H1 (cell line): Measurements from ENCODE around the gene SEPTIN2. TPM values are rescaled to one million over a fixed set of nuclear protein-coding genes. Genes with fewer than 3 reads are reported as not detected.

Experiments
- EZH2 ChIP-seq: fragments of 200-600 bp; sonication (generic); IDR thresholded peaks from 2 replicates; pipeline ENCODE4 v1.7.1; 2012; ENCODE audit warnings: low read depth, mild to moderate bottlenecking, moderate library complexity, low read length, inconsistent platforms; ENCODE audit not compliant: severe bottlenecking
- RAD21 ChIP-seq, 2 experiments: IDR thresholded peaks in 1 of 2; conservative IDR thresholded peaks in 1 of 2; 2 replicates each; pipeline ENCODE4 v1.6.1; 2011; ENCODE audit warnings: low read depth in 2 of 2, low read length in 2 of 2, improper control_type of control experiment in 1 of 2, inconsistent platforms in 1 of 2, mild to moderate bottlenecking in 1 of 2, moderate library complexity in 1 of 2
- SIRT6 ChIP-seq: IDR thresholded peaks from one replicate; pipeline ENCODE4 v1.7.1; 2012; ENCODE audit warnings: low read length, inconsistent platforms
- SP2 ChIP-seq: IDR thresholded peaks from 2 replicates; pipeline ENCODE4 v1.6.1; 2012; ENCODE audit warnings: mild to moderate bottlenecking, low read length, inconsistent platforms
- polyA plus RNA-seq, 7 experiments: library from polyadenylated mRNA; depleted of rRNA in 3 of 7; stranded (reverse) in 5 of 7; unstranded in 2 of 7; fragments of >200 nt in 5 of 7; fragments of 200-250 nt in 2 of 7; gene quantifications; 1 replicate in 5 of 7; 2 replicates in 1 of 7; 4 replicates in 1 of 7; pipeline versions ENCODE4 v1.2.1 to v1.2.3, GENCODE V29; 2011 to 2013; ENCODE audit warnings: missing spikeins in 2 of 7, mixed read lengths in 2 of 7
- total RNA-seq: library from RNA; stranded (reverse); fragmentation: NEBNext Ultra II Directional; extraction: Animal tissue kit (Norgen Biotek cat#: 25700); gene quantifications from 2 replicates; pipeline ENCODE4 v1.2.1, GENCODE V29; 2021
- TF ChIP-seq, protein P1 (sequence below): IDR thresholded peaks from 2 replicates; pipeline ENCODE4 v1.6.1; 2011; ENCODE audit warnings: low read length, improper control_type of control experiment

Gene SEPTIN2
- total and polyA plus RNA-seq, 2 of the 8 experiments (the other 6 are each of a cell fraction or from before 2014, with no cell fraction given) = 392 to 650 TPM

DNA sequence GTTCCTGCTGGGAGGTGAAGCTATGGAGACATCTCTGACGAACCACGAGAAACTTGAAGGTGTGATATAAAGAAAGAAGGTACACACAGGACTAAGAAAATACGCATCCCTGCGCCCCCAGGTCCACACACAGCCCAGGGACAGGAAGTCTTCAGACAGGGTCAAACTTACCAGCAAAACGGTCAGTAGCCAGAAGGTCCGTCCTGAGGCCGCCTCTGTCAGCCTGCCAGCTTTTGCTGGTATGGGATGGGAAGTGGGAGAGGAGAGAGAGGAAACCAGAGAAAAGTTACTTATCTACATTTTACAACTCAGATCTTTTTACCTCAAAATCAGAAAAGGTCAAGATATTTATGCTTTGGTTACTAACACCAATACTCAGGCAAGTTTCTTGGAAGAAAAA lies 47.4 kb upstream of the SEPTIN2 start (continued):
- TF ChIP-seq RAD21 (IDR thresholded peaks at IDR 0.05 in 1 of 2, conservative IDR thresholded peaks at IDR 0.05 in 1 of 2; ENCODE audit: low read depth in 2 of 2, low read length in 2 of 2) = no peak
- no peak for TF ChIP-seq SIRT6
- TF ChIP-seq EZH2 = no peak
- TF ChIP-seq, protein P1, sequence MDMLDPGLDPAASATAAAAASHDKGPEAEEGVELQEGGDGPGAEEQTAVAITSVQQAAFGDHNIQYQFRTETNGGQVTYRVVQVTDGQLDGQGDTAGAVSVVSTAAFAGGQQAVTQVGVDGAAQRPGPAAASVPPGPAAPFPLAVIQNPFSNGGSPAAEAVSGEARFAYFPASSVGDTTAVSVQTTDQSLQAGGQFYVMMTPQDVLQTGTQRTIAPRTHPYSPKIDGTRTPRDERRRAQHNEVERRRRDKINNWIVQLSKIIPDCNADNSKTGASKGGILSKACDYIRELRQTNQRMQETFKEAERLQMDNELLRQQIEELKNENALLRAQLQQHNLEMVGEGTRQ = no peak
- no peak for TF ChIP-seq SP2
